Transverse colon (tissue), 4 donors: ENCODE data around the gene HIVEP3. TPM values are rescaled to one million over a fixed set of nuclear protein-coding genes. Genes with fewer than 3 reads are reported as not detected.
A peak's percentile ranks its signal among the peaks of the same experiment; 100 is the strongest.

Experiments used
- DNase-seq: peaks from one replicate; pipeline ENCODE4 v3.0.0-alpha.2; 2019
- H3K27ac ChIP-seq, 4 donors: fragments of 200-600 bp; sonication (generic); 2 replicates each; pipeline ENCODE4 v1.5.1; 2016 to 2018; ENCODE audit warnings: inconsistent platforms in 4 of 4
- H3K27me3 ChIP-seq: fragments of 200-600 bp; sonication (generic); 2 replicates; pipeline ENCODE4 v1.5.1; 2017; ENCODE audit warnings: inconsistent platforms
- H3K36me3 ChIP-seq, 4 donors: fragments of 200-600 bp; sonication (generic); 2 replicates each; pipeline ENCODE4 v1.5.1; 2017 to 2019; ENCODE audit warnings: inconsistent platforms in 4 of 4
- H3K4me1 ChIP-seq, 4 donors: fragments of 200-600 bp; sonication (generic); 2 replicates each; pipeline ENCODE4 v1.5.1; 2017 to 2020; ENCODE audit warnings: inconsistent platforms in 4 of 4
- H3K4me3 ChIP-seq, 4 donors: fragments of 200-600 bp; sonication (generic); 1 replicate in 1 of 4; 2 replicates in 3 of 4; pipeline versions ENCODE4 v1.5.1 to v1.6.1; 2017 to 2019; ENCODE audit warnings: inconsistent platforms in 4 of 4
- H3K9me3 ChIP-seq, 2 donors: fragments of 200-600 bp; sonication (generic); 2 replicates each; pipeline ENCODE4 v1.5.1; 2017 to 2019; ENCODE audit warnings: inconsistent platforms in 2 of 2
- CTCF ChIP-seq, 5 experiments: fragments of 200-600 bp in 3 of 5; fragments of 450-650 bp in 2 of 5; sonication (generic) in 3 of 5; IDR thresholded peaks; 1 replicate in 2 of 5; 2 replicates in 3 of 5; pipeline ENCODE4 v1.5.1; 2016 to 2017; ENCODE audit warnings: antibody characterized with exemption in 5 of 5, inconsistent platforms in 3 of 5, mild to moderate bottlenecking in 2 of 5, moderate library complexity in 1 of 5
- EP300 ChIP-seq: sonication (generic); formaldehyde crosslinking; IDR thresholded peaks from one replicate; pipeline ENCODE4 v1.6.1; 2017; ENCODE audit warnings: antibody characterized with exemption, low read depth
- POLR2A ChIP-seq: fragments of 450-650 bp; IDR thresholded peaks from one replicate; pipeline ENCODE4 v1.6.1; 2016; ENCODE audit warnings: antibody characterized with exemption, mild to moderate bottlenecking, moderate library complexity
- POLR2AphosphoS5 ChIP-seq, 3 donors: sonication (generic); formaldehyde crosslinking; IDR thresholded peaks; one replicate each; pipeline ENCODE4 v1.6.1; 2016; ENCODE audit warnings: antibody characterized with exemption in 3 of 3
- WGBS, 2 donors: methylation state at CpG; one replicate each; pipeline ENCODE4 v1.1.5; 2018; ENCODE audit warnings: low coverage in 1 of 2; 5-methylcytosine and 5-hydroxymethylcytosine counted together
- in situ Hi-C, 4 donors: fragments of 200-750 bp; cut with MboI; loops; one replicate each; pipeline versions ENCODE4 v1.15.0 to v1.15.1; 2017; ENCODE audit warnings: low sequenced_read_pairs in 3 of 4, low pct_ligation_motif_present in 1 of 4, low pct_unique_long_range_greater_than_20kb in 1 of 4
- intact Hi-C: fragments of 100-400 bp; cut with DNase I; formaldehyde crosslinking; loops from one replicate; pipeline ENCODE4 v1.15.1; 2023; ENCODE audit warnings: low total_unique reads
- total RNA-seq, 4 donors: library from RNA; depleted of rRNA; stranded (reverse); fragments of >200 nt; gene quantifications; one replicate each; pipeline ENCODE4 v1.1.0, GENCODE V29; 2016

The HIVEP3 gene
- total RNA-seq, 4 donors from 2014 or later, result 3.7 to 15.0 (median 5.2) TPM

- Histone ChIP-seq H3K27me3 (no peaks in the 10 kb centered on the region), H3K9me3 (no peaks in the 10 kb centered on the region), H3K4me1 (peaks cover 49 to 54% (median 51%) of the 10 kb centered on the region in 4 donors), H3K27ac (peak overlapping the region in 3 of 4 donors; percentile 45 to 63 (median 58)), H3K36me3 (no peaks in the 10 kb centered on the region), H3K4me3 (peak overlapping the region in 1 of 4 donors; percentile 31)
- intact Hi-C loops, result no loop called here
- TF ChIP-seq CTCF (IDR thresholded peaks at IDR 0.05) (no peak), POLR2A (no peak), POLR2AphosphoS5 (IDR thresholded peaks at IDR 0.05) (no peak), EP300 (no peak)
- no peak for DNase-seq
- WGBS, 2 donors, result 67% methylated on average over 21 of the region's 21 CpGs; no CpG with 5 or more reads in 1 of the 2 donors
- in situ Hi-C loops, result no loop called here
Measured at GRCh38 chr1:41483001-41483850, 435.5 kb downstream of the HIVEP3 start.

- peak overlapping the region; percentile 18 to 63 (median 52) for H3K27ac ChIP-seq
- 56% methylated on average over 14 of the region's 18 CpGs; no CpG with 5 or more reads in 1 of the 2 donors for WGBS, 2 donors
- H3K9me3 ChIP-seq, result no peaks in the 10 kb centered on the region
- TF ChIP-seq POLR2AphosphoS5 (IDR thresholded peaks at IDR 0.05) (no peak), POLR2A (no peak), EP300 (no peak), CTCF (IDR thresholded peaks at IDR 0.05) (no peak)
- intact Hi-C loops, result loop anchor here (1.0 kb wide), 1 partner anchor 27 kb away; no protein-coding TSS in a partner anchor
- DNase-seq, result peak; percentile 90
- in situ Hi-C loops, result no loop called here
- peaks cover 52 to 58% (median 54%) of the 10 kb centered on the region in 4 donors for H3K4me1 ChIP-seq
- no peak overlapping the region for H3K4me3 ChIP-seq
- H3K36me3 ChIP-seq, result no peaks in the 10 kb centered on the region
- no peaks in the 10 kb centered on the region for H3K27me3 ChIP-seq
Measured at GRCh38 chr1:41482001-41482765, 436.5 kb downstream of the HIVEP3 start.

GRCh38 chr1:41481109-41481775 is 437.5 kb downstream of the HIVEP3 start:
- Histone ChIP-seq H3K36me3 (no peaks in the 10 kb centered on the region), H3K4me1 (peaks cover 54 to 62% (median 55%) of the 10 kb centered on the region in 4 donors), H3K4me3 (no peak overlapping the region), H3K27ac (no peak overlapping the region), H3K9me3 (no peaks in the 10 kb centered on the region), H3K27me3 (no peaks in the 10 kb centered on the region)
- no peak for DNase-seq
- no peak for TF ChIP-seq POLR2A
- no peak for TF ChIP-seq EP300
- no peak for TF ChIP-seq CTCF (IDR thresholded peaks at IDR 0.05)
- TF ChIP-seq POLR2AphosphoS5 (IDR thresholded peaks at IDR 0.05), result no peak
- 78 to 80% methylated on average over 10 to 13 of the region's 15 CpGs for WGBS, 2 donors
- intact Hi-C loops, result no loop called here
- in situ Hi-C loops, result no loop called here
